GM21786 (cell line): ENCODE results near the gene ROPN1.

Experiments used
- ATAC-seq: cut with Tn5 transposase; IDR thresholded peaks from one replicate; pipeline ENCODE4 v1.9.1; 2021; ENCODE audit not compliant: unreplicated experiment

The ROPN1 gene

DNA sequence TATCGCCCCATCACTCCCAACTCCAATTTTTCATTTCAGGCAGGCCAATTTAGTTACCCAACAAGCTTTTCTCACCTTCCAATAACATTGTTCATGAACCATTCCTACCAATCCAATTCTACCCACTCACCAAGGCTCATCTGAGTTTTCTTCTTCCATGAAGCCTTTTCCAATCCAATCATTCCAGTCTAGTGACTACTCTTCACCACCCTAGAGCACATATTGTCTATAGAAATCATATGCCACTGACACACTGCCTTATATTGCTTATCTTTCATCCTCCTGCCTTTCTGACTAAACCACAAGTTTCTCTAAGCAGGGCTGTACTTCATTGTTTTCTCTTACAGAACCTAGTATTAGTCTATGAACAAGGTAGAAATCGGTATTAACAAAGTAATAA is 42.3 kb downstream of the ROPN1 start:
- ATAC-seq: no peak

- ATAC-seq: no peak
These were observed 43.5 kb downstream of the ROPN1 start for GRCh38 chr3:123948449-123948848.

- no peak for ATAC-seq
These were observed 44.4 kb downstream of the ROPN1 start for GRCh38 chr3:123947482-123947881.

- no peak for ATAC-seq
These were observed 50.4 kb downstream of the ROPN1 start for GRCh38 chr3:123941542-123941941.

- ATAC-seq: no peak
These were observed 50.8 kb downstream of the ROPN1 start for GRCh38 chr3:123941121-123941520.

- no peak for ATAC-seq
These were observed 52.2 kb downstream of the ROPN1 start for GRCh38 chr3:123939706-123940105.

DNA sequence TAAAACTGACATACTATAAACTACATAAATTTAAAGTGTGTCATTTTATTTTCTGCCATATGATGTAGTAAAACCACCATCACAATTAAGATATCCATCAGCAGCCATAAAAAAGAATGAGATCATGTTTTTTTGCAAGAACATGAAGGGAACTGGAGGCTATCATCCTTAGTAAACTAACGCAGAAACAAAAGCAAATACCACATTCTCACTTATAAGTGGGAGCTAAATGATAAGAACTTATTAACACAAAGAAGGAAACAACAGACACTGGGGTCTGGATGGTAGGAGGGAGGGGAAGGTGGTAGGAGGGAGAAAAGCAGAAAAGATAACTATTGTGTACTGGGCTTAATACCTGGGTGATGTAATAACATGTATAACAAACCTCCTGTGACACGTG is 55.5 kb downstream of the ROPN1 start:
- no peak for ATAC-seq

GRCh38 chr3:123935830-123936229 is 56.1 kb downstream of the ROPN1 start:
- ATAC-seq: no peak

DNA sequence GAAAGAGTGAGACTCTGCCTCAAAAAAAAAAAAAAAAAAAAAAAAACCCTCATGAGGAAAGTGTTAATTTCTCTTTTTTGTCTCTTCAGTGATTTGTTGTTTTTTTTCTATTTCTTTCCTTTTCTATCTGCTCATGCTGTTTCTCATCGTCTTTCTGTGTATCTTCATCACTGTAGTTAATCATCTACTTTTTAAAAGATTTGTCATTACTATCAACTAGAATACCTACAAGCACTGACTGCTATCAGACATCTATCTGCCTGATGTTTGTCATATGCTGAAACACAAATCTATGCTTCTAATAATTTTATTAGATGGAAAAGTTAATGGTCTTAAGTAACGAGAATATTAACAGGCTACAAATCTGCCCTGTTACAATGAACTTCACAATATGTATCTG is 57.7 kb downstream of the ROPN1 start:
- no peak for ATAC-seq

DNA sequence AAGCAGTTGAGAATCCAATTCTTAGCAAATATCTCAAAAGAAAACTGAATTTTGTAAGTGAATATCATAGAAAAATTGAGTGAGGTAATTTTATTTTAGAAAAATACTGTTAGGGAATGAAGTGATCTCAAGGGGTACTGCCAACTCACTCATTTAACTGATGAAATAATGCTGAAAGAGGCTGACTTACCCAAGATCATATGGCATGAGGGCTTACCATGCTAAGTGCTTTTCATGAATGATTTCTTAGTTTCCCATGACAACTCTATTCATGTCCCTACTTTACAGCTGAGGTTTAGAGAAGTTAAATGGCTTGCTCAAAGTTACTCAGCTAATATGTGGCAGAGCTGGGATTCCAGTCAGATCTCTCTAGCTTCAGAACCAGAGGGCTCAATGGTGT is 61.5 kb downstream of the ROPN1 start:
- no peak for ATAC-seq

GRCh38 chr3:123929325-123929724 is 62.6 kb downstream of the ROPN1 start:
- no peak for ATAC-seq

DNA sequence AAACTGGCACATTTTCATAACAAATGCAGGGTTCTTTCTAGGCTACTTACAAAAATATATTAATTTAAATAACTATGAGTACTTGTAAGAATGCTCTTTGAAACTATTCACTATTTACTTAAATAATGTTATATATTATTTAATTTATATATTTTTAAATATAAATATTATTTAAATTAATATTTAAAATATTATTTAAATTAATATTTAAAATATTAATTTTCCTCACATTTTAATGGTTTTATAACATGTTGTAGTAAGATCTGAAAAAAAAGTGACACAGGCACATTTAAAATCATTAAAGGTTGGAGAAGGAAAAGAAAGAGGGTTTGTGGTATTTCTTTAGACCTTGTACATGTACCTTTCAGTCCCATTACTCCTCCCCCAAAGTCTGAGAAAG is 65.5 kb downstream of the ROPN1 start:
- no peak for ATAC-seq

- ATAC-seq: no peak
These were observed 71.1 kb downstream of the ROPN1 start for GRCh38 chr3:123920868-123921267.

GRCh38 chr3:123920383-123920782 is 71.5 kb downstream of the ROPN1 start:
- no peak for ATAC-seq

GRCh38 chr3:123919353-123919752 is 72.6 kb downstream of the ROPN1 start:
- no peak for ATAC-seq
